ENCODE data around the gene ASTN2. TPM values are rescaled to one million over a fixed set of nuclear protein-coding genes. Genes with fewer than 3 reads are reported as not detected.

The ASTN2 gene
- total RNA-seq, 1 donor from 2014 or later: 2.8 TPM

DNA sequence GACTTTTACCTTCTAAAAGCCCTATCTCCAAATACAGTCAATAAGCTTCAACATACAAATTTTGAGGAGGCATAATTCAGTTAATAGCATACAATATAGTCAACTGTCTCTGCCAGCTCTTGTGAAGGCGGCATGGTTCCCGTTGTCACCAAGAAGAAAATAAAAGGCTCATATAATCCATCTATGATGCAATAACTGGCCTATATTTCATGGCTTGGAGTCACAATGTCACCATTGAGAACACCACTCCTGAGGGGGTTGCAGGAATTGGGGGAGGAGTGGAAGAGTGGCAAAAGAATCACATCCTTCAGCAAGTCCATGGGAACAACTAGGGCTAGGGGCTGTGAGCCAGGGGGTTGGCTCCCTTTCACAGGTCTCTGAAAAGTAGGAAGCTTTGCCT, 16.0 kb upstream of the ASTN2 start:
- no peaks in the 10 kb centered on the region for H3K36me3 Mint-ChIP-seq (ENCODE audit: low read depth)
- DNase-seq: no peak
- no peak overlapping the region for H3K27ac Mint-ChIP-seq
- H3K27me3 Mint-ChIP-seq: no peaks in the 10 kb centered on the region
- no peaks in the 10 kb centered on the region for H3K9me3 Mint-ChIP-seq
- H3K4me3 Mint-ChIP-seq: no peak overlapping the region
- no peaks in the 10 kb centered on the region for H3K4me1 Mint-ChIP-seq
- intact Hi-C loops (cut with micrococcal nuclease): no loop called here

- intact Hi-C loops (cut with micrococcal nuclease): no loop called here
- no peak overlapping the region for H3K27ac Mint-ChIP-seq
- no peaks in the 10 kb centered on the region for H3K9me3 Mint-ChIP-seq
- H3K4me3 Mint-ChIP-seq: no peak overlapping the region
- no peaks in the 10 kb centered on the region for H3K36me3 Mint-ChIP-seq (ENCODE audit: low read depth)
- H3K4me1 Mint-ChIP-seq: no peaks in the 10 kb centered on the region
- DNase-seq: no peak
- H3K27me3 Mint-ChIP-seq: no peaks in the 10 kb centered on the region
Measured at GRCh38 chr9:117427357-117427913, 12.6 kb upstream of the ASTN2 start.

DNA sequence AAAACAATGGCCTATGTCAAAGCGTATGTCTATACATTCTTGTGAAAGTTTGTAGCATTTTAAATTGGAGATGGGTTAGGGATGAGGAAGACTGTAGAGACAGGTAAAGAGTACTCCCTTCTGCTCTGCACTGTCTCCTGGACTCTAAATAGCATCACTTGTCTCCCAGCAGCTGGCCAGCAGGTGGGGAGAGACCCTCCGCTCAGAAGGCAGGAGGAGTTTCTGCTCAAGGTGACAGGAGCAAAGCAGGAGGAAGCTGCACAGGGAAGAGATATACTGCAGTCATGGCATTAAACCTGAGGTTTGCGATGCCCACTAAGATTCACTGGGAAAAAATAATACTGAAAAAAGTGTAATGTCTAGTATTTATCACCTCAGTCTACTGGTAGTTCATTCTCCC, 10.7 kb upstream of the ASTN2 start:
- Mint-ChIP-seq H3K27ac (no peak overlapping the region), H3K36me3 (ENCODE audit: low read depth) (no peaks in the 10 kb centered on the region), H3K9me3 (no peaks in the 10 kb centered on the region), H3K4me1 (no peaks in the 10 kb centered on the region), H3K27me3 (no peaks in the 10 kb centered on the region), H3K4me3 (no peak overlapping the region)
- intact Hi-C loops (cut with micrococcal nuclease): no loop called here
- DNase-seq: no peak

- Mint-ChIP-seq H3K4me3 (no peak overlapping the region), H3K36me3 (ENCODE audit: low read depth) (no peaks in the 10 kb centered on the region), H3K27ac (no peak overlapping the region), H3K9me3 (no peaks in the 10 kb centered on the region), H3K27me3 (no peaks in the 10 kb centered on the region), H3K4me1 (no peaks in the 10 kb centered on the region)
- no peak for DNase-seq
- intact Hi-C loops (cut with micrococcal nuclease): no loop called here
Measured at GRCh38 chr9:117424291-117424690, 9.4 kb upstream of the ASTN2 start.

DNA sequence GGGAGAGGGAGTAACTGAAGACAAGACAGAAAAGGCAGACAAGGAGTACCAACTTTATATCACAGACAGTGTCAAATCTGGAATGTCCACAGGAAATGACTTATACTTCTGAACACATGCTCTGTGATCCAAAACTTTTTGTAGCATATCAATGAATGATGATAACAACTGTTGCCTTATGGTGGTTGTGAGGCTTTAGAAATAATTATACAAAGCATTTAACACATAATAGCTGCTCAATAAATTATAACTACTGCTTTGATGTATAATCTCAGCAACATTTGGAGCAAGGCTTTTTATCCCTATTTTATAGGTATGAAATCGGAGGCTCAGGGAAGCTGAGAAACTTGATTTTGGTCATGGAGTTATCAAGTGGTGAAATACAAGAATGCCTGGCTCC, 3.3 kb upstream of the ASTN2 start:
- Mint-ChIP-seq H3K4me1 (no peaks in the 10 kb centered on the region), H3K27ac (no peak overlapping the region), H3K4me3 (no peak overlapping the region), H3K36me3 (ENCODE audit: low read depth) (no peaks in the 10 kb centered on the region), H3K27me3 (peaks cover 9% of the 10 kb centered on the region), H3K9me3 (no peaks in the 10 kb centered on the region)
- intact Hi-C loops (cut with micrococcal nuclease): no loop called here
- no peak for DNase-seq

DNA sequence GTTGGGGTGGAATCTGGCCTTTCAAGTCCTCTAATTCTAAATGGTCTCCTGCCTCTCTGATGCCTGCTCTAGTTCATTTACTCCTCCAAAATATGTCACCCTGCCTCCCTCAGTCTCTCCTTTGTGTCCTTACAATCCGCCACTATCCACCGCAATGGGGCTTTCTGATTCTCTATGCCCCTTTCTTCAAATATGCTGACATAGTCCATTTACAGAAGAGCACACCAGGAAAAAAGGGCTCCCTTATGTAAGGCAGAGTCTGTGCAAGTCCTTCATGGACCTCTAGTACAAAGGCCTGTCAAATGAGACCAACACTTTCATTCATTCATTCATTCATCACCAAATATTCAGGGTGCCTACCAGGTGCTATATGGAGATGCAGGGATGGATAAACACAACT, 2.0 kb upstream of the ASTN2 start:
- intact Hi-C loops (cut with micrococcal nuclease): no loop called here

DNA sequence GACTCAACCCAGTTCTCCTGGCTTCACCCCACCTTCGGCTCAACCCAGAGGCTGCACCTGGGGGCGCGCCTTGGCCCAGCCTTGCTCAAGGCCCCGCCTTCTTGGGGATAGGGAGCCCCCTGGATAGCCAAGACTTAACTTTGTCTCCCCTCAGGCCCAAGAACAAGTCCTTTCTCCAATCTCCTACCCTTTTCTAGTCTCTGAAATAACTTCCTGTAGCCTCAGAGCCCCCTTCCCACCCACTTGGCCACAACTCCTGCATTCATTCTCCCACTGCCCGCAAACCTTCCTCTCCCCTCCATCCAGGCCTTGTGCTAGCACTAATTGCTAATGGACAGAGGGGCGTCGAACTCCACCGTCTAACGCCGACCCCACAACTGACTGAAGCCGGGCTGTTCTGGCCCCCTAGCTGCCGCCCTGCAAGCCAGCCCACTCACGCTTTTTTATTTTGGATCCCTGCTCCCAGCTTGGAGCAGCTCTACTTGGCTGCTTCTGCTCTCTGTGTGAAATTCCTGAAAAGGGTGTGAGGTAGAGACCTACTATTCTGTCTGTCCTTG, 579 bp upstream of the ASTN2 start:
- DNase-seq: no peak
- Mint-ChIP-seq H3K4me3 (no peak overlapping the region), H3K9me3 (no peaks in the 10 kb centered on the region), H3K27ac (no peak overlapping the region), H3K36me3 (ENCODE audit: low read depth) (no peaks in the 10 kb centered on the region), H3K27me3 (peaks cover 30% of the 10 kb centered on the region), H3K4me1 (no peaks in the 10 kb centered on the region)
- intact Hi-C loops (cut with micrococcal nuclease): no loop called here

More for the DNA sequence above, 2.0 kb upstream of the ASTN2 start:
- Mint-ChIP-seq H3K27ac (no peak overlapping the region), H3K36me3 (ENCODE audit: low read depth) (no peaks in the 10 kb centered on the region), H3K9me3 (no peaks in the 10 kb centered on the region), H3K27me3 (peaks cover 22% of the 10 kb centered on the region), H3K4me1 (no peaks in the 10 kb centered on the region), H3K4me3 (no peak overlapping the region)
- DNase-seq: no peak

DNA sequence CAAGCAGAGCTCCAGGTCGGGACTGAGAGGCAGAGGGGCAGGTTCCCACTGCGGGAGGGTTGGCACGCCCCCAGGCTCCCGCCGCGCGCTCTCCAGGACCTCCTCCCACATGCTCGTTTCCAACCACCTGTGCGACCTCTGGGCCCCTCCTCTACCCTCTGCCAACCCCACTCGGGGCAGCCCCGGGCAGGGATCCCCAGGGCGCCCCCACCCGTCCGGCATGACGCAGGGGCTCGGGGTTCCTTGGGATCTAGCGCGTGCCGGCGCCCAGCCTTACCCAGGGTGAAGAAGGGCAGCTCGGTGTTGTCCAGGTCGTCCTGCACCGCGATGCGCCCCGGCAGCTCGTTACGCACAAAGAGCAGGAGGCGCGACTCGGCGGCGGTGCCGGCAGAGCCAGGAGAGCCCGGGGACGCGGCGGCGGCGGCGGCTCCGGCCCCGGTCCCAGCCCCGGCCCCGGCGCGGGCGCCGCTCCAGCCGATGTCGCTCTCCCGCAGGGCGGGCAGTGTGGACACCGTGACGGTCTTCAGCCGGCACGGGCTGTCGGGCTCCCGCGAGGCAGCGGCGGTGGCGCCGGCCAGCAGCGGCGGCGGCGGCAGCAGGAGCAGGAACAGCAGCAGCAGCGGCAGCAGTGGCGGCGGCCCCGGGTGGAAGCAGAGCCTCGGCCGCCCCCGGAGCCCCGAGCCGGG, 494 bp downstream of the ASTN2 start:
- Mint-ChIP-seq H3K9me3 (no peaks in the 10 kb centered on the region), H3K4me3 (no peak overlapping the region), H3K4me1 (no peaks in the 10 kb centered on the region), H3K27ac (no peak overlapping the region), H3K27me3 (peaks cover 30% of the 10 kb centered on the region), H3K36me3 (ENCODE audit: low read depth) (no peaks in the 10 kb centered on the region)
- intact Hi-C loops (cut with micrococcal nuclease): no loop called here
- DNase-seq: no peak

GRCh38 chr9:117413346-117414219, 1.3 kb downstream of the ASTN2 start:
- Mint-ChIP-seq H3K36me3 (ENCODE audit: low read depth) (no peaks in the 10 kb centered on the region), H3K27ac (no peak overlapping the region), H3K9me3 (no peaks in the 10 kb centered on the region), H3K4me1 (no peaks in the 10 kb centered on the region), H3K4me3 (no peak overlapping the region), H3K27me3 (peaks cover 30% of the 10 kb centered on the region)
- DNase-seq: no peak
- intact Hi-C loops (cut with micrococcal nuclease): no loop called here

DNA sequence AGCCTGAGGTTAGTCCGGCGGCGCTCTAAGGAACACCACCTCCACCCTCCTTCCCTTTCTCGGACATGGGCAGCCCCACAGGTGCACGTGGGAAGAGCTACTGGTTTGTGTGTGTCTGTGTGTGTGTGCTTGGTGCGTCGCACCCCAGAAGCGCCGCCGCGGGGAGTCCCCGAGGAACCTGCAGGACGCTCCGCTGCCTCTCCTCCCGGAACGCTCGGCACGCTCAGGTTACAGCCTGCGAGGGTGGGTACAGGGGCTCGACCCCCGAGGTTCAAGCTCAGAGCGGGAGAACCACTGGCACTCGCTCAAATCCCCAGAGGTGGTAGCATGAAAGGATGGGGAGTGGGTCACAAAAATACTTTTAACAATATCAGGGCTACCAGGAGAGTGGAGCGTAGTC, 2.0 kb downstream of the ASTN2 start:
- Mint-ChIP-seq H3K4me3 (no peak overlapping the region), H3K4me1 (no peaks in the 10 kb centered on the region), H3K36me3 (ENCODE audit: low read depth) (no peaks in the 10 kb centered on the region), H3K27me3 (peaks cover 30% of the 10 kb centered on the region), H3K27ac (no peak overlapping the region), H3K9me3 (no peaks in the 10 kb centered on the region)
- no peak for DNase-seq
- intact Hi-C loops (cut with micrococcal nuclease): no loop called here

GRCh38 chr9:117412006-117412715, 2.7 kb downstream of the ASTN2 start:
- Mint-ChIP-seq H3K36me3 (ENCODE audit: low read depth) (no peaks in the 10 kb centered on the region), H3K4me1 (no peaks in the 10 kb centered on the region)

GRCh38 chr9:117411547-117411946, 3.3 kb downstream of the ASTN2 start:
- no peak for DNase-seq
- peaks cover 34% of the 10 kb centered on the region for H3K27me3 Mint-ChIP-seq
- no peak overlapping the region for H3K27ac Mint-ChIP-seq
- H3K36me3 Mint-ChIP-seq (ENCODE audit: low read depth): no peaks in the 10 kb centered on the region
- H3K4me1 Mint-ChIP-seq: no peaks in the 10 kb centered on the region
- no peak overlapping the region for H3K4me3 Mint-ChIP-seq
- intact Hi-C loops (cut with micrococcal nuclease): no loop called here
- H3K9me3 Mint-ChIP-seq: no peaks in the 10 kb centered on the region

More at GRCh38 chr9:117412006-117412715, 2.7 kb downstream of the ASTN2 start:
- Mint-ChIP-seq H3K27ac (no peak overlapping the region), H3K9me3 (no peaks in the 10 kb centered on the region), H3K4me3 (no peak overlapping the region), H3K27me3 (peaks cover 31% of the 10 kb centered on the region)
- DNase-seq: no peak
- intact Hi-C loops (cut with micrococcal nuclease): no loop called here

GRCh38 chr9:117409321-117409720, 5.5 kb downstream of the ASTN2 start:
- intact Hi-C loops (cut with micrococcal nuclease): no loop called here
- no peaks in the 10 kb centered on the region for H3K36me3 Mint-ChIP-seq (ENCODE audit: low read depth)
- H3K4me3 Mint-ChIP-seq: no peak overlapping the region
- H3K4me1 Mint-ChIP-seq: no peaks in the 10 kb centered on the region
- peaks cover 34% of the 10 kb centered on the region for H3K27me3 Mint-ChIP-seq
- H3K9me3 Mint-ChIP-seq: no peaks in the 10 kb centered on the region
- no peak for DNase-seq
- H3K27ac Mint-ChIP-seq: no peak overlapping the region
